C4-2B (cell line): ENCODE measurements around the gene CFL1.

Experiments used
- ZFX ChIP-seq: fragments of 450-650 bp; IDR thresholded peaks from 2 replicates; pipeline ENCODE4 v1.6.1; 2017
- TF ChIP-seq, protein P1 (sequence below): fragments of 450-650 bp; conservative IDR thresholded peaks from 2 replicates; pipeline ENCODE4 v1.5.1; 2017; ENCODE audit warnings: mild to moderate bottlenecking

DNA sequence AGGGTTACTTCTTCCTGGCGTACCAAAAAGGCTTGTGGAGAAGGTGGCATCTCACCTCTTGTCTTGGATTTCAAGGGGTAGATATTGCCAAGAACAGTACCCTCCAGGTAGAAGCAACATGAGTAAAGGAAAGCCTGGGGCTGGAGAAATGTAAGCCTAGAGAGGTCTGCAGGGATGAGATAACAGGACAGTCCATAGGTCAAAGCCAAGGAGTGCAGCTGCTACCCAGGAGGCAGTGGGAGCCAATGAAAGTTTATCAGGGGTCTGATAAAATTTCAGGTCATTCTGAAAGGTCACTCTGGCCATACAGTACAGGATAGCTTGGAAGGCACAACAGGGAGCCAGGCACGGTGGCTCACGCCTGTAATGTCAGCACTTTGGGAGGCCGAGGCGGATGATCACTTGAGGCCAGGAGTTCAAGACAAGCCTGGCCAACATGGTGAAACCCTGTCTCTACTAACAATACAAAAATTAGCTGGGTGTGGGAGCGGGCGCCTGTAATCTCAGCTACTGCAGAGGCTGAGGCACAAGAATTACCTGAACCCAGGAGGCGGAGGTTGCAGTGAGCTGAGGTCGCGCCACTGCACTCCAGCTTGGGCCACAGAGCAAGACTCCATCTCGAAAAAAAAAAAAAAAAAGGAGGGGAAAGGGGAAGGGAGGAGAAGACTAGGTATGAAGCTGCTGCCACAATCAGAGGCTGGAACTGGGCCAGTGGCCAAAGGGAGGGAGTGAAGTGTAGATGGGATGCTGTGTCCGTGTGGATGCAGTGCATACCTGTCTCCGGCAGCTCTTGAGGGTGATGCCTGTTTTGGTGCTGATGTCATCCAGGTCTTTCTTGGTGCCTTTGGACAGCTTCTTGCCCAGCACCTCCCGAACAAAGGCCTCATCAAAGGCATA, 29.1 kb upstream of the CFL1 start:
- TF ChIP-seq, protein P1, sequence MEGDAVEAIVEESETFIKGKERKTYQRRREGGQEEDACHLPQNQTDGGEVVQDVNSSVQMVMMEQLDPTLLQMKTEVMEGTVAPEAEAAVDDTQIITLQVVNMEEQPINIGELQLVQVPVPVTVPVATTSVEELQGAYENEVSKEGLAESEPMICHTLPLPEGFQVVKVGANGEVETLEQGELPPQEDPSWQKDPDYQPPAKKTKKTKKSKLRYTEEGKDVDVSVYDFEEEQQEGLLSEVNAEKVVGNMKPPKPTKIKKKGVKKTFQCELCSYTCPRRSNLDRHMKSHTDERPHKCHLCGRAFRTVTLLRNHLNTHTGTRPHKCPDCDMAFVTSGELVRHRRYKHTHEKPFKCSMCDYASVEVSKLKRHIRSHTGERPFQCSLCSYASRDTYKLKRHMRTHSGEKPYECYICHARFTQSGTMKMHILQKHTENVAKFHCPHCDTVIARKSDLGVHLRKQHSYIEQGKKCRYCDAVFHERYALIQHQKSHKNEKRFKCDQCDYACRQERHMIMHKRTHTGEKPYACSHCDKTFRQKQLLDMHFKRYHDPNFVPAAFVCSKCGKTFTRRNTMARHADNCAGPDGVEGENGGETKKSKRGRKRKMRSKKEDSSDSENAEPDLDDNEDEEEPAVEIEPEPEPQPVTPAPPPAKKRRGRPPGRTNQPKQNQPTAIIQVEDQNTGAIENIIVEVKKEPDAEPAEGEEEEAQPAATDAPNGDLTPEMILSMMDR = no peak
- no peak for TF ChIP-seq ZFX
